Suprapubic skin (tissue), 3 donors: ENCODE results near the gene NRG3.

Source experiments
- POLR2A ChIP-seq, 2 donors: fragments of 450-650 bp; IDR thresholded peaks; one replicate each; pipeline ENCODE4 v1.6.1; 2017; ENCODE audit warnings: antibody characterized with exemption in 2 of 2, mild to moderate bottlenecking in 2 of 2, moderate library complexity in 2 of 2
- TF ChIP-seq, protein P1 (sequence below), 2 donors: fragments of 200-600 bp in 1 of 2; fragments of 450-650 bp in 1 of 2; sonication (generic) in 1 of 2; IDR thresholded peaks; one replicate each; pipeline ENCODE4 v1.5.1; 2016 to 2019; ENCODE audit warnings: antibody characterized with exemption in 2 of 2, mild to moderate bottlenecking in 1 of 2, moderate library complexity in 1 of 2

DNA sequence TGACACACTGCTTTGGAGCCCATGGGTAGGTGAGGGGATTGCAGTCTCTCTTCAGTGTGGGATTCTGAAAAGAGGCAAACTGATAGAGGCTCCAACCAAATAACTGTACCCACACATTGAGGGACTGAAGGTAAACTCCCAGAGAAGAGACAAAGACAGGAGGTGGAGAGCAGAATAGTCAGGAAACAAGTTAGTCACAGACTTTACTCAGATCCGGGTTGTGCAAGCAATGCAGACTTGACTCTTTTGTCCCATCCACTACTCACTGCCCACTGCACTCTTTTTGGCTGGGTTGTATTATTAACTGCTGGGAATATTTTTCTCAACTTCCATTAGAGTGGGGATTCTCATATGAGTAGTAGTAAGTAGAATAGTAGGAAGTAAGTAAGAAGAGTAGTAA lies 152.7 kb downstream of the NRG3 start:
- no peak for TF ChIP-seq POLR2A (IDR thresholded peaks at IDR 0.05)
- TF ChIP-seq, protein P1, sequence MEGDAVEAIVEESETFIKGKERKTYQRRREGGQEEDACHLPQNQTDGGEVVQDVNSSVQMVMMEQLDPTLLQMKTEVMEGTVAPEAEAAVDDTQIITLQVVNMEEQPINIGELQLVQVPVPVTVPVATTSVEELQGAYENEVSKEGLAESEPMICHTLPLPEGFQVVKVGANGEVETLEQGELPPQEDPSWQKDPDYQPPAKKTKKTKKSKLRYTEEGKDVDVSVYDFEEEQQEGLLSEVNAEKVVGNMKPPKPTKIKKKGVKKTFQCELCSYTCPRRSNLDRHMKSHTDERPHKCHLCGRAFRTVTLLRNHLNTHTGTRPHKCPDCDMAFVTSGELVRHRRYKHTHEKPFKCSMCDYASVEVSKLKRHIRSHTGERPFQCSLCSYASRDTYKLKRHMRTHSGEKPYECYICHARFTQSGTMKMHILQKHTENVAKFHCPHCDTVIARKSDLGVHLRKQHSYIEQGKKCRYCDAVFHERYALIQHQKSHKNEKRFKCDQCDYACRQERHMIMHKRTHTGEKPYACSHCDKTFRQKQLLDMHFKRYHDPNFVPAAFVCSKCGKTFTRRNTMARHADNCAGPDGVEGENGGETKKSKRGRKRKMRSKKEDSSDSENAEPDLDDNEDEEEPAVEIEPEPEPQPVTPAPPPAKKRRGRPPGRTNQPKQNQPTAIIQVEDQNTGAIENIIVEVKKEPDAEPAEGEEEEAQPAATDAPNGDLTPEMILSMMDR (IDR thresholded peaks at IDR 0.05) = no peak
